Uterus (tissue), 2 donors: Measurements from ENCODE around the gene CAMK1G.

ENCODE experiments used
- CTCF ChIP-seq, 4 experiments: fragments of 200-600 bp in 2 of 4; fragments of 450-650 bp in 2 of 4; sonication (generic) in 2 of 4; IDR thresholded peaks; one replicate each; pipeline ENCODE4 v1.5.1; 2016 to 2019; ENCODE audit warnings: antibody characterized with exemption in 4 of 4, mild to moderate bottlenecking in 2 of 4, moderate library complexity in 1 of 4
- POLR2A ChIP-seq, 2 donors: fragments of 450-650 bp; IDR thresholded peaks; one replicate each; pipeline ENCODE4 v1.6.1; 2016; ENCODE audit warnings: antibody characterized with exemption in 2 of 2, mild to moderate bottlenecking in 1 of 2, moderate library complexity in 1 of 2

- TF ChIP-seq POLR2A (IDR thresholded peaks at IDR 0.05), result no peak
- TF ChIP-seq CTCF (IDR thresholded peaks at IDR 0.05), result no peak
Observed at GRCh38 chr1:209570743-209571142, 12.8 kb upstream of the CAMK1G start.
